ENCODE data around the gene CD84.
"Not testable (repeated sequence)": the region's sequence is repeated elsewhere in the genome, so short reads cannot be mapped to it uniquely, and the experiment has no call there.

The CD84 gene

GRCh38 chr1:160608941-160609340 is 29.6 kb upstream of the CD84 start:
- no peak for DNase-seq

- DNase-seq, result no peak
Observed at GRCh38 chr1:160608514-160608913, 29.2 kb upstream of the CD84 start.

- DNase-seq, result no peak
Observed at GRCh38 chr1:160608057-160608456, 28.8 kb upstream of the CD84 start.

- no peak for DNase-seq
Observed at GRCh38 chr1:160607672-160608032, 28.4 kb upstream of the CD84 start.

GRCh38 chr1:160607011-160607671 is 27.8 kb upstream of the CD84 start:
- peak; percentile 70 for DNase-seq

GRCh38 chr1:160606611-160607010 is 27.3 kb upstream of the CD84 start:
- DNase-seq, result no peak

- DNase-seq, result no peak
Observed at GRCh38 chr1:160605792-160606479, 26.6 kb upstream of the CD84 start.

GRCh38 chr1:160605205-160605604 is 25.9 kb upstream of the CD84 start:
- no peak for DNase-seq

- DNase-seq, result no peak
Observed at GRCh38 chr1:160597705-160598104, 18.4 kb upstream of the CD84 start.

- no peak for DNase-seq
Observed at GRCh38 chr1:160597051-160597450, 17.8 kb upstream of the CD84 start.

GRCh38 chr1:160590488-160590887 is 11.2 kb upstream of the CD84 start:
- no peak for DNase-seq

GRCh38 chr1:160588468-160588867 is 9.2 kb upstream of the CD84 start:
- no peak for DNase-seq

GRCh38 chr1:160584784-160585183 is 5.5 kb upstream of the CD84 start:
- DNase-seq, result no peak

- not testable (repeated sequence) for DNase-seq
Observed at GRCh38 chr1:160582976-160583375, 3.7 kb upstream of the CD84 start.

GRCh38 chr1:160581961-160582360 is 2.7 kb upstream of the CD84 start:
- no peak for DNase-seq

GRCh38 chr1:160580221-160580812 is 1.0 kb upstream of the CD84 start:
- DNase-seq, result no peak

- no peak for DNase-seq
Observed at GRCh38 chr1:160578525-160579191, 638 bp downstream of the CD84 start.

GRCh38 chr1:160578175-160578524 is 1.1 kb downstream of the CD84 start:
- no peak for DNase-seq

GRCh38 chr1:160577671-160578070 is 1.6 kb downstream of the CD84 start:
- no peak for DNase-seq

GRCh38 chr1:160576884-160577283 is 2.4 kb downstream of the CD84 start:
- DNase-seq, result no peak

GRCh38 chr1:160576390-160576789 is 2.9 kb downstream of the CD84 start:
- no peak for DNase-seq

GRCh38 chr1:160575112-160575664 is 4.1 kb downstream of the CD84 start:
- DNase-seq, result no peak

GRCh38 chr1:160570840-160571239 is 8.5 kb downstream of the CD84 start:
- no peak for DNase-seq

- DNase-seq, result no peak
Observed at GRCh38 chr1:160569806-160570205, 9.5 kb downstream of the CD84 start.

Data from eye (tissue), 1 donor.